Fibroblast of lung (primary cell): ENCODE results near the gene ICAM3. TPM values are rescaled to one million over a fixed set of nuclear protein-coding genes. Genes with fewer than 3 reads are reported as not detected.
A peak's percentile ranks its signal among the peaks of the same experiment; 100 is the strongest.
"Not testable (repeated sequence)": the region's sequence is repeated elsewhere in the genome, so short reads cannot be mapped to it uniquely, and the experiment has no call there.

Experiments
- DNase-seq, 2 donors: peaks; one replicate each; pipeline versions ENCODE4 v3.0.0 to v3.0.0-alpha.2; 2010; ENCODE audit warnings: low read depth in 2 of 2
- H2AFZ ChIP-seq: 2 replicates; pipeline ENCODE4 v1.5.1; 2012; ENCODE audit warnings: low read length, control low read depth, inconsistent platforms
- H3K27ac ChIP-seq: 2 replicates; pipeline ENCODE4 v1.5.1; 2011; ENCODE audit warnings: low read length, control low read depth; ENCODE audit not compliant: insufficient read depth
- H3K27me3 ChIP-seq: 2 replicates; pipeline ENCODE4 v1.5.1; 2011; ENCODE audit warnings: mild to moderate bottlenecking, low read length; ENCODE audit not compliant: control insufficient read depth, insufficient read depth
- H3K36me3 ChIP-seq: 2 replicates; pipeline ENCODE4 v1.5.1; 2011; ENCODE audit warnings: low read length; ENCODE audit not compliant: control insufficient read depth, insufficient read depth
- H3K4me1 ChIP-seq: 2 replicates; pipeline ENCODE4 v1.5.1; 2011; ENCODE audit warnings: low read length; ENCODE audit not compliant: control insufficient read depth, insufficient read depth; ENCODE audit errors: extremely low read depth
- H3K4me2 ChIP-seq: 2 replicates; pipeline ENCODE4 v1.5.1; 2011; ENCODE audit warnings: low read length, control low read depth; ENCODE audit not compliant: insufficient read depth; ENCODE audit errors: extremely low read depth
- H3K4me3 ChIP-seq, 4 experiments: fragments of 200-600 bp in 1 of 4; sonication (generic) in 1 of 4; replicated peaks in 1 of 4; 2 replicates each; pipeline ENCODE4 v1.5.1; 2011 to 2016; ENCODE audit warnings: low read length in 4 of 4, low read depth in 3 of 4, mild to moderate bottlenecking in 3 of 4, control low read depth in 2 of 4, inconsistent platforms in 1 of 4, mixed read lengths in 1 of 4; ENCODE audit not compliant: insufficient read depth in 1 of 4; ENCODE audit errors: control extremely low read depth in 1 of 4
- H3K79me2 ChIP-seq: 2 replicates; pipeline ENCODE4 v1.5.1; 2012; ENCODE audit warnings: mild to moderate bottlenecking, low read length, inconsistent platforms; ENCODE audit not compliant: control insufficient read depth, insufficient read depth
- H3K9ac ChIP-seq: 2 replicates; pipeline ENCODE4 v1.5.1; 2011; ENCODE audit warnings: mild to moderate bottlenecking, low read length, control low read depth; ENCODE audit not compliant: insufficient read depth
- H3K9me3 ChIP-seq: 2 replicates; pipeline ENCODE4 v1.5.1; 2012; ENCODE audit warnings: low read depth, low read length; ENCODE audit not compliant: control insufficient read depth, insufficient read depth
- H4K20me1 ChIP-seq: 2 replicates; pipeline ENCODE4 v1.5.1; 2011; ENCODE audit warnings: low read length; ENCODE audit not compliant: control insufficient read depth, insufficient read depth; ENCODE audit errors: extremely low read depth
- EZH2 ChIP-seq: IDR thresholded peaks from 2 replicates; pipeline ENCODE4 v1.5.1; 2012; ENCODE audit warnings: low read length, control low read depth, mild to moderate bottlenecking; ENCODE audit errors: missing control alignments
- polyA minus RNA-seq: library from RNA; depleted of rRNA, polyadenylated mRNA; stranded (reverse); fragments of >200 nt; gene quantifications from 2 replicates; pipeline ENCODE4 v1.2.3, GENCODE V29; 2011; ENCODE audit warnings: low replicate concordance
- polyA plus RNA-seq, 2 donors: library from polyadenylated mRNA; depleted of rRNA in 1 of 2; stranded (reverse) in 1 of 2; unstranded in 1 of 2; fragments of >200 nt; gene quantifications; 2 replicates each; pipeline ENCODE4 v1.2.1, GENCODE V29; 2011 to 2012; ENCODE audit warnings: missing spikeins in 1 of 2
- total RNA-seq: library from RNA; depleted of rRNA; stranded (reverse); fragments of >200 nt; gene quantifications from 2 replicates; pipeline ENCODE4 v1.2.1, GENCODE V29; 2014
- TF ChIP-seq, protein P1 (sequence below), 2 donors: IDR thresholded peaks in 1 of 2; conservative IDR thresholded peaks in 1 of 2; 1 replicate in 1 of 2; 2 replicates in 1 of 2; pipeline ENCODE4 v1.5.1; 2011 to 2012; ENCODE audit warnings: low read length in 2 of 2, control low read depth in 1 of 2, inconsistent platforms in 1 of 2, low read depth in 1 of 2, mild to moderate bottlenecking in 1 of 2

The ICAM3 gene, protein sequence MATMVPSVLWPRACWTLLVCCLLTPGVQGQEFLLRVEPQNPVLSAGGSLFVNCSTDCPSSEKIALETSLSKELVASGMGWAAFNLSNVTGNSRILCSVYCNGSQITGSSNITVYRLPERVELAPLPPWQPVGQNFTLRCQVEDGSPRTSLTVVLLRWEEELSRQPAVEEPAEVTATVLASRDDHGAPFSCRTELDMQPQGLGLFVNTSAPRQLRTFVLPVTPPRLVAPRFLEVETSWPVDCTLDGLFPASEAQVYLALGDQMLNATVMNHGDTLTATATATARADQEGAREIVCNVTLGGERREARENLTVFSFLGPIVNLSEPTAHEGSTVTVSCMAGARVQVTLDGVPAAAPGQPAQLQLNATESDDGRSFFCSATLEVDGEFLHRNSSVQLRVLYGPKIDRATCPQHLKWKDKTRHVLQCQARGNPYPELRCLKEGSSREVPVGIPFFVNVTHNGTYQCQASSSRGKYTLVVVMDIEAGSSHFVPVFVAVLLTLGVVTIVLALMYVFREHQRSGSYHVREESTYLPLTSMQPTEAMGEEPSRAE
- total RNA-seq, result 4.3 and 5.1 TPM in 2 replicates
- polyA plus RNA-seq, result 4.5 and 7.1 TPM in 2 replicates
- 8.8 and 15.6 TPM in 2 replicates for polyA plus RNA-seq (2012)
- polyA minus RNA-seq, result 4.6 and 7.5 TPM in 2 replicates

DNA sequence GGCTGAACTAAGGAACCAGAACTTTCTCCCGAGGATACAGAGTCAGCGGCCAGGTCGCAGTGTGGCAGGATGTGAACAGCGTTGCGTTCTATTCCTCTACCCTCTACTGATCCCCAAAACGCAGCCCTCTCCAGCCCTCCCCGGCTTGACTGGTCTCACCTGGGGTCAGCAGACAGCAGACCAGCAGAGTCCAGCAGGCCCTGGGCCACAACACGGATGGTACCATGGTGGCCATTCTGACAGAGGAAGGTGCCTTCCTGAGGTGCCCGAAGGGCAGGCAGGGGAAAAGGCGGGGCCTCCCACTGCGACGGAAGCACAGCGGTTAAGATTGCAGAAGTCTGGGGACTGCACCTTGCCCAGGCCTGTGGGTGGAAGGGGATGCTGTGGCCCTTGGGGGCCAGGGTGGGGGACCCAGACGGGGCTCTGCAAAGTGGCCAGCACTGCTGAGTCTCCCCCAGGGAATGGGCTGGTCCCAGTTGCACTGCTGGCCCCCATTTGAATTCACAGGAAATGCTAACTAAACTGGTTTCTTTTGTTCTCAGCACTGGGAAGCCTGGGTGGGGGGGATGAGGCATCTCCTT, at the start of gene ICAM3:
Gene ICAM3, minus strand, starts transcription at position 245 of the 581 bp plus-strand sequence. Its CDS starts 10 bp downstream, at position 235.
- Histone ChIP-seq H3K27ac (no peak within 1 kb of the TSS), H3K4me3 (no peak within 1 kb of the TSS), H3K9ac (no peak within 1 kb of the TSS), H3K4me1 (peaks cover 2% of the 10 kb centered on the region), H3K27me3 (no peaks in the 10 kb centered on the region), H3K4me2 (no peak within 1 kb of the TSS), H2AFZ (no peak within 1 kb of the TSS), H3K79me2 (no peaks in the 10 kb centered on the region), H4K20me1 (no peaks in the 10 kb centered on the region), H3K9me3 (no peaks in the 10 kb centered on the region), H3K36me3 (no peaks in the 10 kb centered on the region)
- TF ChIP-seq, protein P1, sequence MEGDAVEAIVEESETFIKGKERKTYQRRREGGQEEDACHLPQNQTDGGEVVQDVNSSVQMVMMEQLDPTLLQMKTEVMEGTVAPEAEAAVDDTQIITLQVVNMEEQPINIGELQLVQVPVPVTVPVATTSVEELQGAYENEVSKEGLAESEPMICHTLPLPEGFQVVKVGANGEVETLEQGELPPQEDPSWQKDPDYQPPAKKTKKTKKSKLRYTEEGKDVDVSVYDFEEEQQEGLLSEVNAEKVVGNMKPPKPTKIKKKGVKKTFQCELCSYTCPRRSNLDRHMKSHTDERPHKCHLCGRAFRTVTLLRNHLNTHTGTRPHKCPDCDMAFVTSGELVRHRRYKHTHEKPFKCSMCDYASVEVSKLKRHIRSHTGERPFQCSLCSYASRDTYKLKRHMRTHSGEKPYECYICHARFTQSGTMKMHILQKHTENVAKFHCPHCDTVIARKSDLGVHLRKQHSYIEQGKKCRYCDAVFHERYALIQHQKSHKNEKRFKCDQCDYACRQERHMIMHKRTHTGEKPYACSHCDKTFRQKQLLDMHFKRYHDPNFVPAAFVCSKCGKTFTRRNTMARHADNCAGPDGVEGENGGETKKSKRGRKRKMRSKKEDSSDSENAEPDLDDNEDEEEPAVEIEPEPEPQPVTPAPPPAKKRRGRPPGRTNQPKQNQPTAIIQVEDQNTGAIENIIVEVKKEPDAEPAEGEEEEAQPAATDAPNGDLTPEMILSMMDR (conservative IDR thresholded peaks at IDR 0.05 in 1 of 2, IDR thresholded peaks at IDR 0.05 in 1 of 2; ENCODE audit: low read depth in 1 of 2, low read length in 2 of 2), result no peak
- TF ChIP-seq EZH2, result no peak
- no peak for DNase-seq

DNA sequence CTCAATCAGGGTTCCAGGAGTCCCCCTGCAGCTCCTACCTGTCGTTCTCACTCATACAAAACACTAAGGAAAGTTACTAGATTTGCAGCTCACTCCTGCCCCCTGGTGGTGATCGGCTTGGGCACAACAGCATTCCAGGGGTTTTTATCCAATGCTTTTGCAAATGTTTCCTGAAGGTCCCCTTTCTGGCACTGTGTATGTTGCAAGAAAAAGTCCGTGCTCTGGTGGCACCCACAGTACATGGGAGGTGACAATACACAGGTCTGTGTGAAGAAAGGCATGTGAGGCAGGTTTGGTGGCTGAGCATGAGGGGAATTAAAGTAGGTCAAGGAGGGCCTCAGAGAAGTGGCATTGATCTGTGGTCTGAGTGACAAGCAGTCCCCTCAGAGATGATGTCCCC, 49.5 kb upstream of the ICAM3 start:
- TF ChIP-seq EZH2, result no peak
- TF ChIP-seq, protein P1 (conservative IDR thresholded peaks at IDR 0.05 in 1 of 2, IDR thresholded peaks at IDR 0.05 in 1 of 2; ENCODE audit: low read depth in 1 of 2, low read length in 2 of 2), result peak; percentile 95 to 96
- DNase-seq, result peak; percentile 59 to 78
- Histone ChIP-seq H3K4me2 (no peak overlapping the region), H3K27me3 (no peaks in the 10 kb centered on the region), H3K4me3 (no peak overlapping the region), H3K27ac (no peak overlapping the region), H3K4me1 (no peaks in the 10 kb centered on the region), H4K20me1 (no peaks in the 10 kb centered on the region), H2AFZ (no peak overlapping the region), H3K36me3 (peaks cover 22% of the 10 kb centered on the region), H3K79me2 (no peaks in the 10 kb centered on the region), H3K9ac (no peak overlapping the region), H3K9me3 (no peaks in the 10 kb centered on the region)

DNA sequence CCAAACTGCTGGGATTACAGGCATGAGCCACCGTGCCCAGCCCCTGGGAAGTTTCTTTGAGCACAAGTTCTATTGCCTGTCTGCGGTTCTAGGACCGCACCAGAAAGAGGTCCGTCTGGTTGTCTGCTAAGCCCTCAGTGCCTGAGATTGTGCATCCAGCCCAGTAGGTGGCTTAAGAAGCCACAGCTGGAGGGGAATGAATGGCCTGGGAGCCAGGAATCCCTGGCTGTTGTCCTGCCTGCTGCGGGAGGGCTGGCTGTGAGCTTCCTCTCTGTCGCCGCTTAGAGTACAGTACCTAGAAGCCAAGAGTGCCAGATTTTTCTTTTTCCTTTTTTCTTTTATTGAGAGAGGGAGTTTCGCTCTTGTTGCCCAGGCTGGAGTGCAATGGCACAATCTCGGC, 45.2 kb upstream of the ICAM3 start:
- Histone ChIP-seq H3K4me1 (no peaks in the 10 kb centered on the region), H3K27me3 (no peaks in the 10 kb centered on the region), H3K4me3 (no peak overlapping the region), H3K79me2 (peaks cover 7% of the 10 kb centered on the region), H3K4me2 (no peak overlapping the region), H3K9me3 (no peaks in the 10 kb centered on the region), H4K20me1 (no peaks in the 10 kb centered on the region), H2AFZ (no peak overlapping the region), H3K9ac (no peak overlapping the region), H3K36me3 (no peaks in the 10 kb centered on the region), H3K27ac (no peak overlapping the region)
- DNase-seq, result no peak
- TF ChIP-seq EZH2, result no peak
- TF ChIP-seq, protein P1 (conservative IDR thresholded peaks at IDR 0.05 in 1 of 2, IDR thresholded peaks at IDR 0.05 in 1 of 2; ENCODE audit: low read depth in 1 of 2, low read length in 2 of 2), result no peak

DNA sequence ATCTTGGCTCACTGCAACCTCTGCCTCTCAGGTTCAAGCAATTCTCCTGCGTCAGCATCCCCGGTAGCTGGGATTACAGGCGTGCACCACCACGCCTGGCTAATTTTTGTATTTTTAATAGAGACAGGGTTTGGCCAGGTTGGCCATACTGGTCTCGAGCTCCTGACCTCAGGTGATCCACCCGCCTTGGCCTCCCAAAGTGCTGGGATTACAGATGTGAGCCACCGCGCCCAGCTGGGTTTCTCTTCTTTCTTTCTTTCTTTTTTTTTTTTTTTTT, 43.7 kb upstream of the ICAM3 start:
- H3K27me3 ChIP-seq, result not testable (repeated sequence)

More for the DNA sequence above, 43.7 kb upstream of the ICAM3 start:
- not testable (repeated sequence) for H3K4me2 ChIP-seq, H3K27ac ChIP-seq, H4K20me1 ChIP-seq, H3K36me3 ChIP-seq, DNase-seq, H2AFZ ChIP-seq, H3K4me3 ChIP-seq, H3K79me2 ChIP-seq, H3K4me1 ChIP-seq, H3K9ac ChIP-seq, H3K9me3 ChIP-seq
